Tibial artery (tissue), 4 donors: ENCODE results near the gene DNAH12.
"Not testable (repeated sequence)": the region's sequence is repeated elsewhere in the genome, so short reads cannot be mapped to it uniquely, and the experiment has no call there.

ENCODE experiments used
- DNase-seq, 2 donors: peaks; one replicate each; pipeline ENCODE4 v3.0.0-alpha.2; 2019
- H3K27ac ChIP-seq, 2 donors: fragments of 200-600 bp; sonication (generic) in 1 of 2; 1 replicate in 1 of 2; 2 replicates in 1 of 2; pipeline ENCODE4 v1.5.1; 2018 to 2019; ENCODE audit warnings: mild to moderate bottlenecking in 1 of 2
- H3K27me3 ChIP-seq, 2 donors: fragments of 200-600 bp; sonication (generic) in 1 of 2; one replicate each; pipeline versions ENCODE4 v1.5.1 to v1.6.0; 2016 to 2019
- H3K36me3 ChIP-seq, 3 donors: fragments of 200-600 bp; sonication (generic) in 2 of 3; one replicate each; pipeline ENCODE4 v1.5.1; 2016 to 2019; ENCODE audit warnings: mild to moderate bottlenecking in 2 of 3
- H3K4me1 ChIP-seq, 4 donors: fragments of 200-600 bp; sonication (generic) in 2 of 4; 1 replicate in 3 of 4; 2 replicates in 1 of 4; pipeline ENCODE4 v1.5.1; 2016 to 2019
- H3K4me3 ChIP-seq, 2 donors: fragments of 200-600 bp; sonication (generic) in 1 of 2; 1 replicate in 1 of 2; 2 replicates in 1 of 2; pipeline ENCODE4 v1.5.1; 2018 to 2019; ENCODE audit warnings: mild to moderate bottlenecking in 2 of 2
- H3K9me3 ChIP-seq, 3 donors: fragments of 200-600 bp; sonication (generic) in 1 of 3; one replicate each; pipeline ENCODE4 v1.5.1; 2016 to 2019
- intact Hi-C: fragments of 100-400 bp; cut with DNase I; formaldehyde crosslinking; loops from one replicate; pipeline ENCODE4 v1.15.0; 2023; ENCODE audit warnings: low total_unique reads
- TF ChIP-seq, protein P1 (sequence below), 2 experiments: fragments of 200-600 bp in 1 of 2; fragments of 450-650 bp in 1 of 2; IDR thresholded peaks; one replicate each; pipeline ENCODE4 v1.5.1; 2017 to 2019; ENCODE audit warnings: antibody characterized with exemption in 2 of 2, mild to moderate bottlenecking in 1 of 2, moderate library complexity in 1 of 2

DNAH12 gene

DNA sequence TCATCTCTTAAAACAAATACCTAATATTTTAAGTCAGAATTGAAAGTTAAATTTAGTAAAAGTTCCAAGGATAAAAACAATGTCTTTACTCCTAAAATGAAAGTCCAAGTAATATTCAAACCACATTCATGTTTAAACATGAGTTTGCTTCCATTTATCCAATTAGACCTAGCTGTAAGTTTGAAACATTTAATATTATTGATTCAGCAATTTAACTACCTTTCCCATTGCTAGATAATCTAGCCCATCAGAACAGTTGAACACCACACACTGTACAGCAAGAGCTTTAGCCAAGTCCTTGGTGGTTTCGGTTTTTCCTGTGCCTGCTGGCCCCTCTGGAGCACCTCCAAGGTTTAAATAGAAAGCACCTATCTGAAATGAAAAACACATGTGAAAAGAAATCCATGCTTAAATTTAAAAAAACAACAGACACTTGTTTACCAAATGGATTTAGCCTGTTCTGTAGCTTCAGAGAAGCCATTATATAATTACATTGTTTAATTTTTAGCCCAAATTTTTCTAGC is 97.8 kb downstream of the DNAH12 start:
- no peaks in the 10 kb centered on the region for H3K36me3 ChIP-seq
- no peak overlapping the region for H3K4me3 ChIP-seq
- DNase-seq, result no peak
- H3K27ac ChIP-seq, result no peak overlapping the region
- intact Hi-C loops, result no loop called here
- TF ChIP-seq, protein P1, sequence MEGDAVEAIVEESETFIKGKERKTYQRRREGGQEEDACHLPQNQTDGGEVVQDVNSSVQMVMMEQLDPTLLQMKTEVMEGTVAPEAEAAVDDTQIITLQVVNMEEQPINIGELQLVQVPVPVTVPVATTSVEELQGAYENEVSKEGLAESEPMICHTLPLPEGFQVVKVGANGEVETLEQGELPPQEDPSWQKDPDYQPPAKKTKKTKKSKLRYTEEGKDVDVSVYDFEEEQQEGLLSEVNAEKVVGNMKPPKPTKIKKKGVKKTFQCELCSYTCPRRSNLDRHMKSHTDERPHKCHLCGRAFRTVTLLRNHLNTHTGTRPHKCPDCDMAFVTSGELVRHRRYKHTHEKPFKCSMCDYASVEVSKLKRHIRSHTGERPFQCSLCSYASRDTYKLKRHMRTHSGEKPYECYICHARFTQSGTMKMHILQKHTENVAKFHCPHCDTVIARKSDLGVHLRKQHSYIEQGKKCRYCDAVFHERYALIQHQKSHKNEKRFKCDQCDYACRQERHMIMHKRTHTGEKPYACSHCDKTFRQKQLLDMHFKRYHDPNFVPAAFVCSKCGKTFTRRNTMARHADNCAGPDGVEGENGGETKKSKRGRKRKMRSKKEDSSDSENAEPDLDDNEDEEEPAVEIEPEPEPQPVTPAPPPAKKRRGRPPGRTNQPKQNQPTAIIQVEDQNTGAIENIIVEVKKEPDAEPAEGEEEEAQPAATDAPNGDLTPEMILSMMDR (IDR thresholded peaks at IDR 0.05), result no peak
- H3K4me1 ChIP-seq, result no peaks in the 10 kb centered on the region
- H3K27me3 ChIP-seq, result no peaks in the 10 kb centered on the region
- H3K9me3 ChIP-seq, result no peaks in the 10 kb centered on the region

DNA sequence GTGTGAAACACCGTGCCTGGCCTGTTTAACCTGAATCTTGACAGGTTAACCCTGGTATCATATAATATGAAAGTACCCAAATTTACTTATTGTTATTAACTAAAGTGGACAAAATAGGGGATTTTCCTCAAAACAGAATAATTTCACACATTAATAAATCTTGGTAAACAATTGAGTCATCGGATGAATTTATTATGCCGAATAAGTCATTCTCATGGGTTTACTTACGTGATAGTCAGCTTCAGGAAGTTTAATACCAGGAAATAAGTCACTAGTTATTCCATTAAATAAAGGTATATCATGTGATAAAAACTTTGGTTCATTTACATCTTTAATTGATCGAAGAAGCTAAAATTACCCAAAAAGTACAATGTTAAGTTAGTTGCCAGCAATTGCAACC is 99.7 kb downstream of the DNAH12 start:
- H3K9me3 ChIP-seq, result no peaks in the 10 kb centered on the region
- no peak overlapping the region for H3K4me3 ChIP-seq
- no peak overlapping the region for H3K27ac ChIP-seq
- TF ChIP-seq, protein P1 (IDR thresholded peaks at IDR 0.05), result no peak
- DNase-seq, result no peak
- no peaks in the 10 kb centered on the region for H3K36me3 ChIP-seq
- no peaks in the 10 kb centered on the region for H3K4me1 ChIP-seq
- no peaks in the 10 kb centered on the region for H3K27me3 ChIP-seq
- intact Hi-C loops, result no loop called here

DNA sequence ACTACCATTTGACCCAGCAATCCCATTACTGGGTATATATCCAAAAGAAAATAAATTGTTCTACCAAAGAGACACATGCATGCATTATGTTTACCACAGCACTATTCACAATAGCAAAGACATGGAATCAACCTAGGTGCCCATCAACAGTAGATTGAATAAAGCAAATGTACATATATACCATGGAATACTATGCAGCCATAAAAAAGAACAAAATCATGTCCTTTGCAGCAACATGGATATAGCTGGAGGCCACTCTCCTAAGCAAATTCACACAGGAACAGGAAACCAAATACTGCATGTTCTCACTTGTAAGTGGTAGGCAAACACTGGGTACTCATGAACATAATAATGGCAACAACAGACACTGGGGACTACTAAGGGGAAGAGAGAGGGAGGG is 104.0 kb downstream of the DNAH12 start:
- DNase-seq, intact Hi-C loops, H3K27me3 ChIP-seq, H3K36me3 ChIP-seq, H3K4me3 ChIP-seq, H3K27ac ChIP-seq, H3K9me3 ChIP-seq, H3K4me1 ChIP-seq: not testable (repeated sequence)

DNA sequence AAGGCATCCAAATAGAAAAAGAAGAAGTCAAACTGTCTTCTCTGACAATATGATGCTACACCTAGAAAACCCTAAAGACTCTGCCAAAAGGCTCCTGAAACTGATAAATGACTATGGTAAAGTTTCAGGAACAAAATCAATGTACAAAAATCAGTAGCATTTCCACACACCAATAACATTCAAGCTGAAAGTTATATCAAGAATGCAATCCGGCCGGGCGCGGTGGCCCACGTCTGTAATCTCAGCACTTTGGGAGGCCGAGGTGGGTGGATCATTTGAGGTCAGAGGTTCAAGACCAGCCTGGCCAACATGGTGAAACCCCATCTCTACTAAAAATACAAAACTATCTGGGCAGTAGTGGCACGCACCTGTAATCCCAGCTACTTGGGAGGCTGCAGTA is 105.7 kb downstream of the DNAH12 start:
- H3K27ac ChIP-seq, intact Hi-C loops, DNase-seq, H3K27me3 ChIP-seq, H3K9me3 ChIP-seq, H3K36me3 ChIP-seq, H3K4me3 ChIP-seq, H3K4me1 ChIP-seq: not testable (repeated sequence)

DNA sequence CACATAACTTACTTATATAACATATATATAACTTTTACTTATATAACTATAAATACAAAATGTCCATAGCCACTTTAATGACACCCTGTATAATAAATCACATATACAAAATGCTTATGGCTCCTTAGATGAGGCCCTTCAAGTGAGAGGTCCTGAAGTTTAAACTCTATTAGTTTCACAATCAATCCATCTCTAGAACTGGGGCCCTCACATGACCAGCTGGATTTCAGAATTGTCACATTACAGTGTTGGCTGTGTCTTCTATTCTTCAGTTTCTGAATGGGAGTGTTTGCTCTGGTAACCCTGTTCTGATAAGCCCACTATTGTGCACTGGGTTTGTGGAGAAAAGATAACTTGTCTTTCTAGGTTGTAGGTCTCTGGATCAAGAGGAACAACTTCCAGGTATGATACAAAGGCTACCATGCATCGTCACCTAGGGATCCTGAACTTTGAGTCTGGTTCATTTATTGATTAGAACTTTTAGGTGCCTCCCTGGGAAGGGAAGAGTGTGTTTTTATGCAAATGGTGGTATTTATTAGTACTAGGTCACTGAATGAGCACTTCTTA is 107.9 kb downstream of the DNAH12 start:
- no peaks in the 10 kb centered on the region for H3K27me3 ChIP-seq
- no peak for DNase-seq
- TF ChIP-seq, protein P1 (IDR thresholded peaks at IDR 0.05), result no peak
- no peak overlapping the region for H3K27ac ChIP-seq
- no peaks in the 10 kb centered on the region for H3K36me3 ChIP-seq
- intact Hi-C loops, result no loop called here
- no peak overlapping the region for H3K4me3 ChIP-seq
- no peaks in the 10 kb centered on the region for H3K9me3 ChIP-seq
- no peaks in the 10 kb centered on the region for H3K4me1 ChIP-seq

DNA sequence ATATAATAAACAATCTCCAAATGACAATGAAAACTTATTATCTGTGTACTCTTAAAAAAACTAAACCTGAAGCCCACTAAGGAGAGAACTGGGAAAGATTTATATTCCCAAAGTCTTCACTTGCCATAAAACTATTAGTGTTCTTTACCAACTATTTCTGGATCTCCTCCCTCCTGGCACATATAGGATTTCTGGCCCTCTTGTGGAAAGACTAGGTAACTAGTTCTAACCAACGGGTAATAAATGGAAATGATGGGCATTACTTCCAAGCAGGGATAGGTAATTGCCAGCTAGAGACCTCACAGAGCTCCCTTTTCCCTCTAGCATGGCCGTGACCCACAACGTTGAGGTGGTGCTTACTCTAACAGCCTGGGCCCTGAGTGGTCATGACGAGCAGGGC is 110.1 kb downstream of the DNAH12 start:
- Histone ChIP-seq H3K27me3 (no peaks in the 10 kb centered on the region), H3K36me3 (no peaks in the 10 kb centered on the region), H3K27ac (no peak overlapping the region), H3K4me1 (no peaks in the 10 kb centered on the region), H3K9me3 (no peaks in the 10 kb centered on the region), H3K4me3 (no peak overlapping the region)
- DNase-seq, result no peak
- intact Hi-C loops, result no loop called here
- TF ChIP-seq, protein P1 (IDR thresholded peaks at IDR 0.05), result peak; percentile 7 to 19

DNA sequence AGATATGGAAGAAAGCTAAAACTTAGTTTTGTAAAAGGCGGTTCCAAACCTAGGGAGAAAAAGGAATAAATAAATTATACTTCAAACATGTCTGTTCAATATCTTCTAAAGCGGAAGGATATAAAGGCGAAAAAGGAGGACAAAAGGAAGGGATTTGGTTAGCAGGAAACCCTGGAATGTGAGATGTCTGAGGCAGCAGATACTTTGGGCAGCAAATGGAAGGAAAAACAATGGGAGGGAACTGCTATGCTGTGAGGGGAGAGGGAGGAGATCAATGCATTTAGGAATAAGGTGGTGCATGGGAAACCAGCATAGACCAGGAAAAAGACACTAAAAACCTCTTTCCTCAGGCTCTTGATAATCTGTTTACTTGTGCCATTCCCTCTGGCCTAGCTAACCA is 120.8 kb downstream of the DNAH12 start:
- Histone ChIP-seq H3K27me3 (no peaks in the 10 kb centered on the region), H3K4me3 (no peak overlapping the region), H3K36me3 (no peaks in the 10 kb centered on the region), H3K27ac (no peak overlapping the region), H3K9me3 (no peaks in the 10 kb centered on the region), H3K4me1 (no peaks in the 10 kb centered on the region)
- TF ChIP-seq, protein P1 (IDR thresholded peaks at IDR 0.05), result no peak
- DNase-seq, result no peak
- intact Hi-C loops, result no loop called here
